ENCODE data around the gene CYP1A1. TPM values are rescaled to one million over a fixed set of nuclear protein-coding genes. Genes with fewer than 3 reads are reported as not detected.

The CYP1A1 gene
- total RNA-seq, 1 donor from 2014 or later: 1.2 TPM

DNA sequence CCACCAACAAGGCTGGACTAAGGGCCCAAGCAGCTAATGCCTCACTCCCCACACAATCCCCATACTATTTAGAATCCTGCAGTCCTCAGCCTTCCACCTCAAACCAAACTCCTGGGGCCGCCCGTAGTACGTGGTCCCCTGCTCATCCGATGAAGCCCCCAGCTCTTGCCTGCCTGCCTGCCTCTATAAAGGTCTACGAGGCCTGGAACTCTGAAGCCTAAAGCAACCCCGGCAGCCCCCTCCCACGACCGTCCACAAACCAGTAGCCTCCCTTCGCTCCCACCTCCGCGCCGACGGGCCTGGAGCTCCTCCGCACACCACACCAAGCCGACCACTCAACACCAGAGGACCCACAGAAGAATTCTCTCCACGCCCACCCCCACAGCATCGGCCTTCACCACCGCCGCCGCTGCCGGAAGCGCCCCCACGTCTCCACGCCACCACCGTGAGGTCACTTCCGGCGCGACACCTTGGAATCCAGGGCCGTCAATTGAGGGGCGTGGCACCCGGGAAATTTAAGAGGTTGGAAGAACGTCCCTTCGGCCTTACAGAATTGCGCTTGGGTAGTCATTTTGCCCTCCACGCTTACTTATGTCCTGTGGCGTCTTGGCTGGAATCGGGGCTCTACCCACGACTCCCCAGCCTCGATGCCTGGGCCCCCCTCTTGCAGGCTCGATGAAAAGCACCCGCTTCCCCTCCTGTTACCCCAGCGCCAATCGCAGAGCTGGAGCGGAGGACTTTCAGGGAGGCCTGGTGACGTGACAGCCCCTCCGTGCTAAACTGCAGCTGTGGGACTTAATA lies 29.5 kb downstream of the CYP1A1 start, which contains the start of gene EDC3:
Gene EDC3, minus strand, starts transcription at position 428 of the 801 bp plus-strand sequence. CDS start 20,900 bp downstream, outside the sequence.
- DNase-seq (ENCODE audit: low read depth, low spot score): peak; percentile 46

DNA sequence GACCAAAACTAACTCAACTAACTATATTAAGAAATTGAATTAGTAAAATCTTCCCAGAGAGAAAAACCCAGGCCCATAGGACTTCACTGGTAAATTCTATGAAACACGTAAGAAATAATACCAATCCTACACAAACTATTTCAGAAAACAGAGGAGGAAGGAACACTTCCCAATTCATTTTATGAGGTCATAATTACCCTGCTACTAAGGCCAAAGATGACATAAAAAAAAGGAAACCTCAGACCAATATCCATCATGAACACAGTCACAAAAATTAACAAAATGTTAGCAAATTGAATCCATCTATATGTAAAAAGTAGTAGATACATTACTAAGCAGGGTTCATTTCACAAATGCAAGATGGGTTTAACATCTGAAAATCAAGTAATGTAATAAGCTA lies 33.0 kb downstream of the CYP1A1 start:
- DNase-seq (ENCODE audit: low read depth, low spot score): no peak

DNA sequence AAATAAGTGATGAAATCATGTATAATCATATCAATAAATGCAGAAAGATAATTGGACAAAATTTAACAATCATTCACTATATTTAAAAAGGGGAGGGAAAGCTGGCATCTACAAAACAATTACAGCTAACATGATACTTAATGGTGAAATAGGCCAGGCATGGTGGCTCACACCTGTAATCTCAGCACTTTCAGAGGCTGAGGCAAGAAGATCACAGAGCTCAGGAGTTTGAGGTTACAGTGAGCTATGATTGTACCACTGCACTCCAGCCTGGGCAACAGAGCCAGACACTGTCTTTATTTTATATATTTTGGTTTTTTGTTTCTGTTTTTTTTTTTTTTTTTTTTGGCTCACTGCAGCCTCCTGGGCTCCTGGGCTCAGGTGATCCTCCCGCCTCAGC lies 41.6 kb downstream of the CYP1A1 start:
- no peak for DNase-seq (ENCODE audit: low read depth, low spot score)

DNA sequence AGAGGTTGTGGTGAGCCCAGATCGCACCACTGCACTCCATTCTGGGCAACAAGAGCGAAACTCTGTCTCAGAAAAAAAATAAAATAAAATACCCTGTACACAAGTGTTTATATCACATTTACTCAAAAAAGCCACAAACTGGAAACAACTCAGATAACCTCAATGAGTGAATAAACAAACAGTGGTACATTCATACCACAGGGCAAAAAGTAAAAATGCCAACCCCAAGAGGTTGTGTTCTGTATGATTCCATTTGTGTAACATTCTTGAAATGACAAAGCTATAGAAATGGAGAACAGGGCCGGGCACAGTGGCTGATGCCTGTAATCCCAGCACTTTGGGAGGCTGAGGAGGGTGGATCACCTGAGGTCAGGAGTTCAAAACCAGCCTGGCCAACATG lies 42.4 kb downstream of the CYP1A1 start:
- DNase-seq (ENCODE audit: low read depth, low spot score): no peak

DNA sequence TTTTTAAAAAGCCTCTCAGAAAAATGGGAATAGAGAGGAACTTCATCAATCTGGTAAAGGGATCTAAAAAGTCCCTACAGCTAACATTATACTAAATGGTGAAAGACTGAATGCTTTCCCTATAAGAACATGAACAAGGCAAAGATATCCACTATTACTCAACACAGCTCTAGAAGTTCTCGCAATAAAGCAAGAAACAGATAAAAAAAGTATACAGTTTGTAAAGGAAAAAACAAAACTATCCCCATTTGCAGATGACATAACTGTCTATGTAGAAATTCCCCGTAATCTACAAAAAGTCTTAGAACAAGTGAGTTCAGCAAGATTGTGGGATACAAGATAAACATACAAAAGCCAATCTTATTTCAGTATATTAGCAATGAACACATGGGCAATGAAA lies 44.9 kb downstream of the CYP1A1 start:
- no peak for DNase-seq (ENCODE audit: low read depth, low spot score)

DNA sequence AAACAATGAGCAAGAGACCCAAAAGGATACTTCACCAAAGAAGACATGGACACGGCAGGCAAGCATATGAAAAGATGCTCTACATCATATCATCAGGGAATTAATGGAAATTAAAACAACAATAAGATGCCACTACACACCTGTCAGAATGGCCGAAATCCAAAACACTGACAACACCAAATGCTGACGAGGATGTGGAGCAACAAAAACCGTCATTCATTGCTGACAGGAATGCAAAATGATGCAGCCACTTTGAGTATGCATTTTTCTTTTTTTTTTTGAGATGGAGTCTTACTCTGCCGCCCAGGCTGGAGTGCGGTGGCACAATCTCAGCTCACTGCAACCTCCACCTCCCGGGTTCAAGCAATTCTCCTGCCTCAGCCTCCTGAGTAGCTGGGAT lies 48.5 kb downstream of the CYP1A1 start:
- no peak for DNase-seq (ENCODE audit: low read depth, low spot score)

DNA sequence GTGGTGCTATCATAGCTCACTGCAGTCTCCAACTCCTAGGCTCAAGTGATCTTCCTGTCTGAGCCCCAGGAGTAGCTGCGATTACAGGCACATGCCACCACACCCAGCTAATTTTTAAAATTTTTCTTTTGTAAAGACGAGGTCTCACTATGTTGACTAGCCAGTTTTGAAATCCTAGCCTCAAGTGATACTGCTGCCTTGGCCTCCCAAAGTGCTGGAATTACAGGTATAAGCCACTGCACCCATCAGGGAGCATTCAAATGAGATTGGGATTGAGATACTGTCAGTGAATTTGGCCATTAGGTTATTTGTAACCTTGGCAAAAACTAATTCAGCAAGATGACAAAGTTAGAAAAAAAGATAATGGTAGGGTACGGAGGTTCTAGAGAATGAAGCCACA lies 51.2 kb downstream of the CYP1A1 start:
- DNase-seq (ENCODE audit: low read depth, low spot score): no peak

DNA sequence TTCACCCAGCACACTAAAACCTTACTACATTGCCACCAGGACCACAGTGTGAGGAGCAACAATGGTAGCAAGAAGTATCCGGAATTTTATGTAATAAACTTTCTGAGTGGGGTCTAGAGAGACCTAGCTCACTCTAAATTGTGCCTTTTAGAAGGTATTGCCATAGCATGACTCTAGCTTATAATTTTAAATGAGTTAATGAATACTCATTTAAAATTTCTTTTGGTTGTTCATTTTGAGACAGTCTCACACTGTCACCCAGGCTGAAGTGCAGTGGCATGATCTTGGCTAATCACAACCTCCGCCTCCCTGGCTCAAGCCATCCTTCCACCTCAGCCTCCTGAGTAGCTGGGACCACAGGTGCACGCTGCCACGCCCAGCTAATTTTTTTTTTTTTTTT lies 55.7 kb downstream of the CYP1A1 start:
- no peak for DNase-seq (ENCODE audit: low read depth, low spot score)

Other genes starting within 250 kb of the CYP1A1 start
- 1.5 and 2.4 TPM in 2 replicates for gene ARID3B, start 184.3 kb downstream of the CYP1A1 start, total RNA-seq
- gene CLK3, start 109.7 kb downstream of the CYP1A1 start, total RNA-seq: 52.8 and 64.3 TPM in 2 replicates
- 14.3 and 21.1 TPM in 2 replicates for gene EDC3, start 29.5 kb downstream of the CYP1A1 start, total RNA-seq
- gene CYP1A2, start 23.3 kb upstream of the CYP1A1 start, total RNA-seq: not detected in 2 replicates
- 39.5 and 46.1 TPM in 2 replicates for gene CSK, start 56.6 kb upstream of the CYP1A1 start, total RNA-seq
- gene LMAN1L, start 87.3 kb upstream of the CYP1A1 start, total RNA-seq: not detected in 2 replicates
- not detected in 2 replicates for gene CPLX3, start 101.1 kb upstream of the CYP1A1 start, total RNA-seq
- 22.4 and 27.0 TPM in 2 replicates for gene ULK3, start 117.6 kb upstream of the CYP1A1 start, total RNA-seq
- 18.5 and 21.9 TPM in 2 replicates for gene SCAMP2, start 147.8 kb upstream of the CYP1A1 start, total RNA-seq
- gene MPI, start 164.5 kb upstream of the CYP1A1 start, total RNA-seq: 57.3 and 64.3 TPM in 2 replicates
- gene FAM219B, start 181.3 kb upstream of the CYP1A1 start, total RNA-seq: 38.2 and 41.3 TPM in 2 replicates
- gene COX5A, start 212.5 kb upstream of the CYP1A1 start, total RNA-seq: 51.2 and 72.3 TPM in 2 replicates
- 13.2 and 14.4 TPM in 2 replicates for gene RPP25, start 231.2 kb upstream of the CYP1A1 start, total RNA-seq